ENCODE data around the gene LIN54.

The LIN54 gene

GRCh38 chr4:82892467-82892802 lies 118.2 kb downstream of the LIN54 start:
- Histone ChIP-seq H3K36me3 (peaks cover 47% of the 10 kb centered on the region), H3K27ac (no peak overlapping the region), H3K27me3 (ENCODE audit: insufficient read depth, low read depth, severe bottlenecking) (no peaks in the 10 kb centered on the region), H3K9me3 (ENCODE audit: severe bottlenecking) (no peaks in the 10 kb centered on the region), H3K4me3 (ENCODE audit: low read depth, low read length) (no peak overlapping the region)
- DNase-seq: no peak
- TF ChIP-seq CTCF (IDR thresholded peaks at IDR 0.05; ENCODE audit: low read depth, low read length): no peak

DNA sequence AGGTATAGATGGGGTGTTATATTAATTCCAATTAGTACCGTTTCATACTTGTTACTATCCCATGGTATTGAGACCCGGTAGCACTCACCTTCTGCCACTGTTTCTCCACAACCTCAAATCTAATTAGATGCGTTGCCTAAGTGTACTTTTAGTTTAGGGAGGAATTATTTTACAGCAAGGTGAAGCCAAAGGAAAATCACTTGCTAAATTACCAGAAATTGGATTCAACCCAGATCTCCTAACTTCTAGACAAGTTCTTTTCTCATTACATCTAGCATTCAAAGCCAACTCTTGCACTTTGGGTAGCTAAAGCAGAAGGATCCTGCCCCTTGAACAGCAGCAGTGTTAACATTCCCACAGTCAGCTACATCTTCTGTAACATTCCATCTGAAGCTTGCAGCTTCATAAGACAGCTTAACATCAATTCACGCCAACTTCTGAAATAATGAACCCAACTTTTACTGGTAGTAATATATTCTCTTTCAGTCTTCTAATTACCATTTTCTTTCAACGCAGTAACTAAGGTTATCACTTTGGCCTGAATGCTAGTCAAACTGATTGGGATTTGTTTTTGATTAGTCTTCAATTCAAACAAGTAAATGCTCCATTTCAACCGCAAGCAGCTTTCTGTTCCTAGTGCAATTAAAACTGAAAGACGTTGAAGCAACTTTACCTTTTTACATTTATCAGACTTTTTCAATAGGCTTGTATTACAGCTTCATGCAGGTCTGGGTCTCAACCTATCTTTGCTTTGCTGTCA lies 118.7 kb downstream of the LIN54 start:
- DNase-seq: no peak
- no peak for TF ChIP-seq CTCF (IDR thresholded peaks at IDR 0.05; ENCODE audit: low read depth, low read length)
- peak overlapping the region; percentile 89 for H3K27ac ChIP-seq
- H3K9me3 ChIP-seq (ENCODE audit: severe bottlenecking): no peaks in the 10 kb centered on the region
- peak overlapping the region; percentile 100 for H3K4me3 ChIP-seq (ENCODE audit: low read depth, low read length)
- peaks cover 41% of the 10 kb centered on the region for H3K36me3 ChIP-seq
- no peaks in the 10 kb centered on the region for H3K27me3 ChIP-seq (ENCODE audit: insufficient read depth, low read depth, severe bottlenecking)

DNA sequence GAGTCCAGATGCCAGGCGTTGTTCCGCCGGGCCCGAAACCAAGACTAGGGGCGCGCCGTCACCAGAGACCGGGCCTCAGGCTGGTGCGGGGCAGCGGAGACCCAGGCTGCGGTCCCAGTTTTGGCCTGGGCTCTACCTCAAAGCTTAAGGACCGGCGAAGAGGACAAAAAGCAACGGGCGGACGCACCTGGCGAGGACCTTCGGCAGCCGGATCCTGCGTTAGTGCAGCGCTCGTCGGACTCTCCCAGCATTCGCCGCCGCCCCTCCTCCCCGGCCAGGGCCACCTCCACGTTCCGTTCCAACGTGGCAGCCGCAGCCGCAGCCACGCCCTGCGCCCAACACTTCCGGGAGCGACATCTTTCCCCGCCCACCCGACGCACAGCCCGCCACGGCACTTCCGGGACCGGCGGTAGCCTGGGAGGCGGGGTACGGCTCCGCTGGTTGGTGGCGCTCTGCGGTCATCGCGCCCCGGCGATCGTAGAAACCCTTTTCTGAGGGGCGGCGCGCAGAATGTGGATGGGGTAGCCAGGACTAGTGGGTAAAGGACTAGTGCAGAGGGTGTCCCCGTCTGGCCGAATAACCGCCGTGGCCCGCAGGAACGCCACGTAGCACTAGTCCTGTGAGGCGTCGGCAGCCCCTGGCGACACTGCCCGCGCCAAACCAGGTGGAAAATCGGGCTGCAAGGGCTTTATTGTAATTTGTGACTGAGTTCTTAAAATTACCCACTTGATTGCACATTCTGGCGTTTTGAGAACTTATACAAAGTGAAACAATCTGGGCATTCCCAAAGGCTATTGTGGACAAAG lies 119.5 kb downstream of the LIN54 start, which contains the start of gene SEC31A:
Gene SEC31A (minus strand): TSS at position 253 of the 806 bp plus-strand sequence. CDS start 9,217 bp downstream, outside the sequence.
- Histone ChIP-seq H3K9me3 (ENCODE audit: severe bottlenecking) (no peaks in the 10 kb centered on the region), H3K36me3 (peaks cover 34% of the 10 kb centered on the region)

GRCh38 chr4:82890528-82890900 lies 120.1 kb downstream of the LIN54 start:
- Histone ChIP-seq H3K27me3 (ENCODE audit: insufficient read depth, low read depth, severe bottlenecking) (no peaks in the 10 kb centered on the region), H3K4me3 (ENCODE audit: low read depth, low read length) (peak overlapping the region; percentile 100), H3K9me3 (ENCODE audit: severe bottlenecking) (no peaks in the 10 kb centered on the region), H3K36me3 (peaks cover 28% of the 10 kb centered on the region), H3K27ac (peak overlapping the region; percentile 89)
- TF ChIP-seq CTCF (IDR thresholded peaks at IDR 0.05; ENCODE audit: low read depth, low read length): no peak
- no peak for DNase-seq

More for the DNA sequence above, 119.5 kb downstream of the LIN54 start, which contains the start of gene SEC31A:
- peak; percentile 97 for DNase-seq
- Histone ChIP-seq H3K27ac (peak within 1 kb of the TSS; percentile 89), H3K27me3 (ENCODE audit: insufficient read depth, low read depth, severe bottlenecking) (no peaks in the 10 kb centered on the region), H3K4me3 (ENCODE audit: low read depth, low read length) (peak within 1 kb of the TSS; percentile 100)
- TF ChIP-seq CTCF (IDR thresholded peaks at IDR 0.05; ENCODE audit: low read depth, low read length): no peak

DNA sequence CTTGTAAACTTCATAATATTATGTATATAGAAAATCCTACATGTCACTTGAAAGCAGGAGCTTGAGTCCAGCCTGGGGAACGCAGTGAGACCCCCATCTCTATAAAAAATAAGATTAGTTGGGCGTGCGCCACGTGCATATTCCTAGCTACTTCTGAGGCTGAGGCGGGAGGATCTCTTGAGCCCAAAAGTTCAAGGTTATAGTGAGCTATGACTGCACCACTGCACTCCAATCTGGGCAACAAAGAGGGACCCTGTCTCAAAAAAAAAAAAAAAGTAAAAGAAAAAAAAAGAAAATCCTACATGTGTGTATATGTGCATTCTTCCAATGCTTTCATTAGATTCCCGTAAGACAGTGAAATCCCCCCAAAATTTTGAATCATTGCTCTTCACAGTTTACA lies 121.3 kb downstream of the LIN54 start:
- Histone ChIP-seq H3K4me3 (ENCODE audit: low read depth, low read length) (peak overlapping the region; percentile 100), H3K9me3 (ENCODE audit: severe bottlenecking) (no peaks in the 10 kb centered on the region), H3K27me3 (ENCODE audit: insufficient read depth, low read depth, severe bottlenecking) (no peaks in the 10 kb centered on the region), H3K36me3 (peaks cover 17% of the 10 kb centered on the region), H3K27ac (no peak overlapping the region)
- DNase-seq: no peak
- TF ChIP-seq CTCF (IDR thresholded peaks at IDR 0.05; ENCODE audit: low read depth, low read length): no peak
